K562 (cell line): ENCODE results near the gene ZNF473. TPM values are rescaled to one million over a fixed set of nuclear protein-coding genes. Genes with fewer than 3 reads are reported as not detected.

Experiments
- ATAC-seq: fragments of 200-7000 bp; cut with Tn5 transposase; 3 replicates; pipeline ENCODE4 v1.9.1; 2020; ENCODE audit warnings: moderate library complexity
- BruUV-seq: library from RNA; stranded (reverse); fragments of 400-500 nt; replicated peaks from 2 replicates; lab custom pipeline; 2021; lab: Mats Ljungman, UMichigan
- CTCF ChIA-PET: fragments of 300-600 bp; formaldehyde crosslinking; extraction: SDS; loops from one replicate; lab custom pipeline; 2021; ENCODE audit warnings: low intra/inter-chr PET ratio; lab: Yijun Ruan, JAX
- POLR2A ChIA-PET: fragments of 300-600, 350-650 bp; sonication (Branson Sonifier 250); formaldehyde crosslinking; extraction: SDS; loops from one replicate; lab custom pipeline; 2021; ENCODE audit warnings: antibody characterized with exemption, inconsistent platforms; lab: Yijun Ruan, JAX
- DNase-seq, 4 experiments: peaks; one replicate each; pipeline versions ENCODE4 v3.0.0 to v3.0.0-alpha.2; 2011 to 2018; ENCODE audit warnings: low spot score in 3 of 4, mixed read lengths in 3 of 4; ENCODE audit errors: extremely low read depth in 1 of 4
- FAIRE-seq: peaks from 2 replicates; lab custom pipeline; 2011; peaks lifted over from hg19 to GRCh38; lab: Jason Lieb, UNC
- H2AFZ ChIP-seq: 2 replicates; pipeline ENCODE4 v1.6.0; 2011; ENCODE audit warnings: low read depth, low read length, control low read depth, inconsistent platforms
- H3K27ac ChIP-seq: fragments of 200-600 bp; 3 replicates; pipeline ENCODE4 v1.8.0; 2011; ENCODE audit warnings: low read depth, mild to moderate bottlenecking, control low read depth, inconsistent platforms, low read length, moderate library complexity, mixed read lengths; ENCODE audit errors: extremely low read depth
- H3K27me3 ChIP-seq, 2 experiments: fragments of 300-600 bp in 1 of 2; 2 replicates in 1 of 2; 3 replicates in 1 of 2; pipeline versions ENCODE4 v1.6.0 to v1.8.0; 2011; ENCODE audit warnings: inconsistent platforms in 2 of 2, low read length in 2 of 2, mild to moderate bottlenecking in 1 of 2, mixed read lengths in 1 of 2, moderate library complexity in 1 of 2; ENCODE audit not compliant: control insufficient read depth in 2 of 2, insufficient read depth in 2 of 2
- H3K36me3 ChIP-seq: fragments of 300-600 bp; 3 replicates; pipeline ENCODE4 v1.8.0; 2011; ENCODE audit warnings: mild to moderate bottlenecking, low read length, inconsistent platforms; ENCODE audit not compliant: control insufficient read depth, insufficient read depth
- H3K4me1 ChIP-seq, 2 experiments: fragments of 200-600 bp in 1 of 2; replicated peaks in 1 of 2; 2 replicates in 1 of 2; 3 replicates in 1 of 2; pipeline versions ENCODE4 v1.5.1 to v1.8.0; 2011; ENCODE audit warnings: inconsistent platforms in 2 of 2, low read length in 2 of 2, mild to moderate bottlenecking in 1 of 2, mixed read lengths in 1 of 2, moderate library complexity in 1 of 2; ENCODE audit not compliant: control insufficient read depth in 2 of 2, insufficient read depth in 2 of 2
- H3K4me2 ChIP-seq: 2 replicates; pipeline ENCODE4 v1.6.1; 2011; ENCODE audit warnings: low read length, control low read depth, inconsistent platforms, mixed read lengths; ENCODE audit not compliant: insufficient read depth
- H3K4me3 ChIP-seq: fragments of 200-600 bp; sonication (generic), shearing (Covaris generic); 2 replicates; pipeline ENCODE4 v1.5.1; 2016; ENCODE audit warnings: control low read depth, inconsistent platforms
- H3K79me2 ChIP-seq: fragments of 200-600 bp; 3 replicates; pipeline ENCODE4 v1.8.0; 2011; ENCODE audit warnings: low read length, inconsistent platforms; ENCODE audit not compliant: control insufficient read depth, insufficient read depth
- H3K9ac ChIP-seq, 2 experiments: 2 replicates each; pipeline versions ENCODE4 v1.6.0 to v1.6.1; 2011; ENCODE audit warnings: low read depth in 2 of 2, low read length in 2 of 2, control low read depth in 1 of 2, inconsistent platforms in 1 of 2, mild to moderate bottlenecking in 1 of 2, mixed read lengths in 1 of 2; ENCODE audit not compliant: insufficient read depth in 1 of 2
- H3K9me1 ChIP-seq: one replicate; pipeline ENCODE4 v1.6.0; 2011; ENCODE audit warnings: inconsistent platforms, mild to moderate bottlenecking, low read length, moderate library complexity; ENCODE audit not compliant: control insufficient read depth, insufficient read depth
- H3K9me3 ChIP-seq: replicated peaks from 2 replicates; pipeline ENCODE4 v1.5.1; 2011; ENCODE audit warnings: low read depth, low read length, inconsistent platforms; ENCODE audit not compliant: control insufficient read depth, insufficient read depth
- H4K20me1 ChIP-seq: replicated peaks from 2 replicates; pipeline ENCODE4 v1.6.1; 2011; ENCODE audit warnings: low read length, inconsistent platforms, mixed read lengths; ENCODE audit not compliant: control insufficient read depth, insufficient read depth
- DDX20 ChIP-seq: fragments of 450-650 bp; IDR thresholded peaks from 2 replicates; pipeline ENCODE4 v1.6.1; 2016; ENCODE audit warnings: missing genetic modification characterization, low read depth, mild to moderate bottlenecking, missing compliant biosample characterization, moderate library complexity
- PHTF2 ChIP-seq: fragments of 250-450 bp; sonication (Bioruptor Pico); IDR thresholded peaks from 2 replicates; pipeline ENCODE4 v1.5.0; 2021; ENCODE audit warnings: mild to moderate bottlenecking
- POLR2A ChIP-seq: fragments of 450-650 bp; conservative IDR thresholded peaks from 2 replicates; pipeline ENCODE4 v1.6.1; 2016
- PPARD ChIP-seq: fragments of 250-450 bp; sonication (Bioruptor Pico); IDR thresholded peaks from 2 replicates; pipeline ENCODE4 v1.8.0; 2022; ENCODE audit warnings: inconsistent platforms, mild to moderate bottlenecking, moderate library complexity
- PYGO2 ChIP-seq: fragments of 450-650 bp; IDR thresholded peaks from 2 replicates; pipeline ENCODE4 v1.6.1; 2016; ENCODE audit warnings: mild to moderate bottlenecking, missing genetic modification characterization, moderate library complexity, missing compliant biosample characterization
- SMARCC2 ChIP-seq: fragments of 450-650 bp; IDR thresholded peaks from 2 replicates; pipeline ENCODE4 v1.6.1; 2017; ENCODE audit warnings: antibody characterized with exemption, moderate library complexity, mild to moderate bottlenecking, low read depth
- ZEB2 ChIP-seq: fragments of 450-650 bp; IDR thresholded peaks from 2 replicates; pipeline ENCODE4 v1.6.1; 2016
- ZFP1 ChIP-seq: fragments of 450-650 bp; formaldehyde crosslinking; IDR thresholded peaks from 2 replicates; pipeline ENCODE4 v1.4.0; 2020; ENCODE audit warnings: mild to moderate bottlenecking, mixed read lengths
- WGBS: fragments of 100-300 bp; shearing (Covaris generic); methylation state at CpG from one replicate; pipeline ENCODE4 v1.1.6; 2016; ENCODE audit warnings: low coverage, mixed read lengths; ENCODE audit not compliant: insufficient coverage; ENCODE audit errors: missing lambda C conversion rate; 5-methylcytosine and 5-hydroxymethylcytosine counted together
- in situ Hi-C: fragments of 300-500 bp; cut with MboI; formaldehyde crosslinking; loops from 4 replicates; pipeline ENCODE4 v1.15.0; 2018; ENCODE audit warnings: inconsistent platforms, mixed read lengths
- intact Hi-C: fragments of 100-400 bp; cut with micrococcal nuclease; formaldehyde crosslinking; loops from 2 replicates; pipeline ENCODE4 v1.14.2; 2022
- polyA plus RNA-seq, 8 experiments: library from polyadenylated mRNA; depleted of rRNA in 4 of 8; stranded (reverse) in 5 of 8; unstranded in 3 of 8; fragments of >200 nt; fragmentation: Nextera tagmentation in 2 of 8; fragmentation: Illumina TruSeq in 1 of 8; extraction: Ambion mirVana in 2 of 8; extraction: Trizol in 1 of 8; gene quantifications; 2 replicates each; pipeline versions ENCODE4 v1.2.1 to v1.2.3, GENCODE V29; 2011 to 2014; ENCODE audit warnings: inconsistent platforms in 1 of 8, missing spikeins in 1 of 8
- total RNA-seq, 7 experiments: library from RNA; depleted of rRNA in 6 of 7; stranded (reverse); fragments of >200 nt in 6 of 7; fragmentation: Illumina TruSeq in 2 of 7; extraction: Trizol in 2 of 7; gene quantifications; 2 replicates each; pipeline versions ENCODE4 v1.2.1 to v1.2.3, GENCODE V29; 2011 to 2021; ENCODE audit warnings: low replicate concordance in 1 of 7

Gene ZNF473
- total and polyA plus RNA-seq, 9 of the 15 experiments (the other 6 are each of a cell fraction or from before 2014, with no cell fraction given), result 8.2 to 34.0 (median 28.5) TPM

- no peak for TF ChIP-seq DDX20 (tag)
- no peak for TF ChIP-seq PHTF2
- TF ChIP-seq PPARD, result no peak
These were observed 20.4 kb upstream of the ZNF473 start (continued) for GRCh38 chr19:50005428-50005827.

GRCh38 chr19:50007170-50007569, 18.6 kb upstream of the ZNF473 start:
- no peak for FAIRE-seq
- no TSS peak for BruUV-seq
- Histone ChIP-seq H2AFZ (no peak overlapping the region), H3K9ac (no peak overlapping the region; a peak in 1 of 4 replicates), H3K27ac (no peak overlapping the region), H3K79me2 (no peaks in the 10 kb centered on the region; the same call in 2 of the 3 replicates), H4K20me1 (no peaks in the 10 kb centered on the region; the same call in 1 of the 2 replicates), H3K4me3 (no peak overlapping the region), H3K9me1 (peaks cover 9% of the 10 kb centered on the region), H3K27me3 (no peaks in the 10 kb centered on the region), H3K36me3 (peaks cover 65% of the 10 kb centered on the region; the same call in 2 of the 3 replicates), H3K4me2 (no peak overlapping the region), H3K9me3 (no peaks in the 10 kb centered on the region), H3K4me1 (peaks cover 8 to 17% of the 10 kb centered on the region in 2 experiments)
- 96% methylated on average over 10 of the region's 10 CpGs for WGBS
- TF ChIP-seq POLR2A (no peak), ZEB2 (no peak), PYGO2 (tag) (no peak), SMARCC2 (no peak), ZFP1 (no peak)
- ChIA-PET POLR2A (no interaction called here), CTCF (no interaction called here)
- in situ Hi-C loops (no loop called here), intact Hi-C loops (no loop called here)
- no peak for ATAC-seq
- DNase-seq, result no peak
